Effector CD4-positive, alpha-beta T cell (primary cell): Measurements from ENCODE around the gene TMEM176B.
"Not testable (repeated sequence)": the region's sequence is repeated elsewhere in the genome, so short reads cannot be mapped to it uniquely, and the experiment has no call there.

Experiments used
- DNase-seq: peaks from one replicate; pipeline ENCODE4 v3.0.0-alpha.2; 2020

The TMEM176B gene

GRCh38 chr7:150820578-150821198 is 20.5 kb upstream of the TMEM176B start:
- no peak for DNase-seq

- no peak for DNase-seq
Measured at GRCh38 chr7:150820148-150820547, 20.0 kb upstream of the TMEM176B start.

GRCh38 chr7:150818971-150819370 is 18.8 kb upstream of the TMEM176B start:
- DNase-seq, result no peak

GRCh38 chr7:150814328-150815001 is 14.3 kb upstream of the TMEM176B start:
- DNase-seq, result no peak

- not testable (repeated sequence) for DNase-seq
Measured at GRCh38 chr7:150807616-150808438, 7.7 kb upstream of the TMEM176B start.

- no peak for DNase-seq
Measured at GRCh38 chr7:150806863-150807262, 6.7 kb upstream of the TMEM176B start.

- no peak for DNase-seq
Measured at GRCh38 chr7:150806454-150806853, 6.3 kb upstream of the TMEM176B start.

GRCh38 chr7:150805864-150806263 is 5.7 kb upstream of the TMEM176B start:
- no peak for DNase-seq

GRCh38 chr7:150804802-150805201 is 4.6 kb upstream of the TMEM176B start:
- no peak for DNase-seq

- DNase-seq, result no peak
Measured at GRCh38 chr7:150803161-150803860, 3.1 kb upstream of the TMEM176B start.

- DNase-seq, result no peak
Measured at GRCh38 chr7:150801946-150802771, 2.0 kb upstream of the TMEM176B start.

GRCh38 chr7:150801242-150801945 is 1.2 kb upstream of the TMEM176B start:
- no peak for DNase-seq

GRCh38 chr7:150800581-150801241 is 547 bp upstream of the TMEM176B start, which contains the start of gene TMEM176A:
TMEM176A (plus strand) TSS chr7:150800769; CDS start chr7:150801551, 782 bp downstream.
- no peak for DNase-seq

- DNase-seq, result no peak
Measured at GRCh38 chr7:150799156-150799555, 1.0 kb downstream of the TMEM176B start.

- DNase-seq, result no peak
Measured at GRCh38 chr7:150797661-150798060, 2.5 kb downstream of the TMEM176B start.

GRCh38 chr7:150793569-150794238 is 6.5 kb downstream of the TMEM176B start:
- no peak for DNase-seq

GRCh38 chr7:150791746-150792452 is 8.3 kb downstream of the TMEM176B start:
- no peak for DNase-seq

GRCh38 chr7:150791304-150791703 is 8.9 kb downstream of the TMEM176B start:
- DNase-seq, result no peak

GRCh38 chr7:150790416-150791075 is 9.6 kb downstream of the TMEM176B start:
- no peak for DNase-seq
